ENCODE data around the gene KAT6B. TPM values are rescaled to one million over a fixed set of nuclear protein-coding genes. Genes with fewer than 3 reads are reported as not detected.

The KAT6B gene
- total and polyA plus RNA-seq, 8 donors: 3.7 to 109 (median 34.3) TPM

- Histone ChIP-seq H3K4me3 (no peak overlapping the region), H3K4me1 (peaks cover 0 to 28% (median 6%) of the 10 kb centered on the region in 4 donors), H3K27ac (no peak overlapping the region), H3K36me3 (peaks cover 12 to 52% (median 45%) of the 10 kb centered on the region in 4 donors), H3K27me3 (no peaks in the 10 kb centered on the region), H3K9me3 (no peaks in the 10 kb centered on the region)
- WGBS, 5 donors: 89 to 94% (median 93%) methylated on average over 2 of the region's 2 CpGs
- DNase-seq: no peak
- TF ChIP-seq EP300 (IDR thresholded peaks at IDR 0.05) (no peak), POLR2A (IDR thresholded peaks at IDR 0.05) (no peak), CTCF (IDR thresholded peaks at IDR 0.05) (no peak), POLR2AphosphoS5 (IDR thresholded peaks at IDR 0.05) (no peak)
- intact Hi-C loops (cut with DNase I; ENCODE audit: low total_unique reads): no loop called here
Observed at GRCh38 chr10:74977072-74977471, 150.7 kb downstream of the KAT6B start.

DNA sequence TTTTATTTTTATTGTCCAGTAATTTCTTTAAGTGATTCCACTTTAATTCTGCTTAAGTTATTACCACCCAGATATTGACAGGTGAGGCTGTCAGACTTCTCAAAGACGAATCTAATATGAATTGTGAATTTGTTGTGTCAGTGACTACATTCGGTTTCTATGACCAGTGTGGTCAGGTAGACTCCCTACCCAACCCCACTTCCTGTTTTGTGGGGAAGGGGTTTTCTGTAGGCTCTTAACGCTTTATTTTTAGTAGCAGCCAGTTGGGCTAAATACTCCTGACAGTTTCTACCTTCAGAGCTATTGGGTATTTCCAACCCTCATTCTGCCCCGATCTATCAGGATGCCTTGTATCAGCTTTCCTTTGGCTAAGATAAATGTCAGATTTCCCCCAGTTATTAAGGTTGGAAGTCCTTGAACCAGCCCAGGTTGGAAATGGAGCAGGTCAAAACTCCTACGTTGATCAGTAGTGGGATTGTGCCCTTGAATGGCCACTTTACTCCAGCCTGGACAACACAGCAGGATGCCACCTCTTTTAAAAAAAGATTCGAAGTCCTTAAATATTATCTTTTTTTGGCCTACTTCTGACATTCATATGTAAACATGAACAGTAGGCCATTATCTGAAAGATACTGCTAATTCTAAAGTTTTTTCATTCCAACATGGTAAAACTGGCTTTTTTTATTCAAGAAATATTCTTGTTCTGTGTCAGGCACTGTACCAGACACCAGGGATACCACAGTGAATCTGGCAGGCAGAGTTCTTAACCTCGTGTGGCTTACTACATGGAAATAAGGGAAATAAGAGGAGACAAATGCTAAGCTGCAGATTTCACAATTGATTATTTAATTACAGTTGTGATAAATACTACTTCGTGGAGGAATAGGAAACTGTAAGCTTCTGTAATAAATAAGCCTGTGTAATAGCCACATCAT lies 151.8 kb downstream of the KAT6B start:
- Histone ChIP-seq H3K36me3 (peaks cover 12 to 61% (median 53%) of the 10 kb centered on the region in 4 donors), H3K9me3 (no peaks in the 10 kb centered on the region), H3K4me1 (peaks cover 0 to 39% (median 6%) of the 10 kb centered on the region in 4 donors), H3K4me3 (no peak overlapping the region), H3K27me3 (no peaks in the 10 kb centered on the region), H3K27ac (no peak overlapping the region)
- intact Hi-C loops (cut with DNase I; ENCODE audit: low total_unique reads): no loop called here
- 82 to 87% (median 84%) methylated on average over 8 of the region's 8 CpGs for WGBS, 5 donors
- peak in 1 of 2 donors; percentile 39 for DNase-seq
- TF ChIP-seq CTCF (IDR thresholded peaks at IDR 0.05) (no peak), POLR2AphosphoS5 (IDR thresholded peaks at IDR 0.05) (no peak), POLR2A (IDR thresholded peaks at IDR 0.05) (no peak), EP300 (IDR thresholded peaks at IDR 0.05) (no peak)

DNA sequence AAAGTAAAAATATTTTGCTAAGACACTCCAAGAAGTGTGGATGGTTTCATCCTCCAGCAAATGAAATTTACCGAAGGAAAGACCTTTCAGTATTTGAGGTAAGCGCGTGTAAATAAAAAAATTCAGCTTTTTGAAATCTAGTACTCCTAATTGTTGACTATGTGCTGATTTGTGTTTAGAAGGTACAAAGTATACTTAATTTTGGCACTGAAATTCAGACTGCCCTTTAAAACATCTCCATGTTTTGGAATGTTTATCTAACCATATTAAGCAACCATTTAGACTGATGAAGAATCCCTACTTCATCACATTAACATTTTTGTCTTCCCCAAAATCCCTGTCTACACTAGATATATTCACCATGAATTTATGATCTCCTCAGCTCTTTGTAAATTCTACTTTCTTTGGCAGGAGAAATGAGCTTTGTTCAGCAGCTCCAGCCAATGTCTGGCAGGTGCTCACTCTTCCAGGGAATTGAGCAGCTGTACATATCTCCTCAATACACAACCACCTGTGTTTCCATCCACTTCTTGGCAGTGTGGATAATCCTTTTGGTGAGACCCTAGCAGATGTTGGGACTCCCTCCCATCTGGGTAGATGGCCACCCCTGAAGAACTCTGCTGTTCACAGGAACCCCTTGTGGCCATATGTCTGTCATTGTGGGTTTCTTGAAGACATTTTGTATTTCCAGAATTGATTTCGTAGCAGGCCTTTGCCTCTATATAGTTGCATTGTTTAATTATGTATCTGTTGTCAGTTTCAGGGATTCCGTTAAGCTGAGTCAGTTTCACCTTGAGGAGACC lies 155.6 kb downstream of the KAT6B start:
- Histone ChIP-seq H3K4me3 (no peak overlapping the region), H3K27ac (no peak overlapping the region), H3K9me3 (no peaks in the 10 kb centered on the region), H3K27me3 (no peaks in the 10 kb centered on the region), H3K36me3 (peaks cover 0 to 61% (median 52%) of the 10 kb centered on the region in 4 donors), H3K4me1 (peaks cover 0 to 22% (median 1%) of the 10 kb centered on the region in 4 donors)
- 76 to 93% (median 90%) methylated on average over 5 of the region's 5 CpGs for WGBS, 5 donors
- peak in 1 of 2 donors; percentile 19 for DNase-seq
- TF ChIP-seq EP300 (IDR thresholded peaks at IDR 0.05) (no peak), POLR2A (IDR thresholded peaks at IDR 0.05) (no peak), CTCF (IDR thresholded peaks at IDR 0.05) (no peak), POLR2AphosphoS5 (IDR thresholded peaks at IDR 0.05) (no peak)
- intact Hi-C loops (cut with DNase I; ENCODE audit: low total_unique reads): no loop called here

GRCh38 chr10:74982634-74982982 lies 156.2 kb downstream of the KAT6B start:
- H3K4me3 ChIP-seq: no peak overlapping the region
- H3K27ac ChIP-seq: no peak overlapping the region
- no peaks in the 10 kb centered on the region for H3K27me3 ChIP-seq
- intact Hi-C loops (cut with DNase I; ENCODE audit: low total_unique reads): no loop called here
- no peak for DNase-seq
- peaks cover 0 to 58% (median 47%) of the 10 kb centered on the region in 4 donors for H3K36me3 ChIP-seq
- WGBS, 5 donors: 86 to 91% (median 88%) methylated on average over 2 of the region's 2 CpGs
- H3K9me3 ChIP-seq: no peaks in the 10 kb centered on the region
- H3K4me1 ChIP-seq: peaks cover 0 to 28% (median 6%) of the 10 kb centered on the region in 4 donors
- no peak for TF ChIP-seq POLR2A (IDR thresholded peaks at IDR 0.05)
- no peak for TF ChIP-seq EP300 (IDR thresholded peaks at IDR 0.05)
- no peak for TF ChIP-seq CTCF (IDR thresholded peaks at IDR 0.05)
- no peak for TF ChIP-seq POLR2AphosphoS5 (IDR thresholded peaks at IDR 0.05)

Measured in stomach (tissue), 9 donors.